HepG2 (cell line): ENCODE results near the gene TACC3. TPM values are rescaled to one million over a fixed set of nuclear protein-coding genes. Genes with fewer than 3 reads are reported as not detected.

ENCODE experiments used
- CREB3 ChIP-seq: sonication (generic); formaldehyde crosslinking; IDR thresholded peaks from 2 replicates; pipeline ENCODE4 v1.5.0; 2020; ENCODE audit warnings: missing genetic modification reagents
- HNF1B ChIP-seq: sonication (generic); formaldehyde crosslinking; IDR thresholded peaks from 2 replicates; pipeline ENCODE4 v1.5.1; 2020; ENCODE audit warnings: mild to moderate bottlenecking, moderate library complexity, missing genetic modification reagents
- ISX ChIP-seq: sonication (generic); formaldehyde crosslinking; conservative IDR thresholded peaks from 2 replicates; pipeline ENCODE4 v1.5.0; 2020; ENCODE audit warnings: missing genetic modification reagents
- JARID2 ChIP-seq: sonication (generic); formaldehyde crosslinking; IDR thresholded peaks from 2 replicates; pipeline ENCODE4 v1.8.1; 2023; ENCODE audit warnings: missing genetic modification reagents, inconsistent platforms; ENCODE audit not compliant: insufficient replicate concordance
- MAFK ChIP-seq, 2 experiments: IDR thresholded peaks in 1 of 2; conservative IDR thresholded peaks in 1 of 2; 2 replicates each; pipeline ENCODE4 v1.6.1; 2011; ENCODE audit warnings: improper control_type of control experiment in 2 of 2, low read length in 2 of 2
- NFIB ChIP-seq: sonication (generic); formaldehyde crosslinking; IDR thresholded peaks from 2 replicates; pipeline ENCODE4 v1.9.0; 2021; ENCODE audit warnings: missing genetic modification reagents, mild to moderate bottlenecking, borderline replicate concordance
- NFYC ChIP-seq: IDR thresholded peaks from 2 replicates; pipeline ENCODE4 v1.6.1; 2016; ENCODE audit warnings: missing genetic modification reagents, missing compliant biosample characterization
- NR2F6 ChIP-seq, 2 experiments: IDR thresholded peaks; 2 replicates each; pipeline ENCODE4 v1.6.1; 2016; ENCODE audit warnings: antibody characterized with exemption in 1 of 2, mild to moderate bottlenecking in 1 of 2
- SMYD3 ChIP-seq: sonication (generic); formaldehyde crosslinking; IDR thresholded peaks from 2 replicates; pipeline ENCODE4 v1.8.1; 2023; ENCODE audit warnings: mild to moderate bottlenecking, missing genetic modification reagents
- SOX6 ChIP-seq, 2 experiments: fragments of 450-650 bp in 1 of 2; sonication (generic) in 1 of 2; formaldehyde crosslinking in 1 of 2; IDR thresholded peaks; 2 replicates each; pipeline versions ENCODE4 v1.4.0 to v1.6.1; 2017 to 2020; ENCODE audit warnings: antibody characterized with exemption in 1 of 2, mild to moderate bottlenecking in 1 of 2, missing genetic modification reagents in 1 of 2
- THAP8 ChIP-seq: sonication (generic); formaldehyde crosslinking; IDR thresholded peaks from 2 replicates; pipeline ENCODE4 v1.5.1; 2020; ENCODE audit warnings: missing genetic modification reagents, mild to moderate bottlenecking, borderline replicate concordance
- UBTF ChIP-seq: sonication (generic); formaldehyde crosslinking; IDR thresholded peaks from 2 replicates; pipeline ENCODE4 v1.4.0; 2020; ENCODE audit warnings: mild to moderate bottlenecking, missing genetic modification reagents
- ZNF468 ChIP-seq: sonication (generic); formaldehyde crosslinking; IDR thresholded peaks from 2 replicates; pipeline ENCODE4 v1.8.0; 2022; ENCODE audit warnings: mild to moderate bottlenecking, moderate library complexity, missing genetic modification reagents
- ZNF563 ChIP-seq: sonication (generic); formaldehyde crosslinking; IDR thresholded peaks from 2 replicates; pipeline ENCODE4 v1.8.0; 2022; ENCODE audit warnings: mild to moderate bottlenecking, moderate library complexity, missing genetic modification reagents
- ZNF616 ChIP-seq: sonication (generic); formaldehyde crosslinking; IDR thresholded peaks from 2 replicates; pipeline ENCODE4 v1.5.0; 2020; ENCODE audit warnings: low read depth, mild to moderate bottlenecking, missing genetic modification reagents
- ZNF790 ChIP-seq: sonication (generic); formaldehyde crosslinking; IDR thresholded peaks from 2 replicates; pipeline ENCODE4 v1.8.0; 2022; ENCODE audit warnings: missing genetic modification reagents, mild to moderate bottlenecking, borderline replicate concordance
- polyA plus RNA-seq, 8 experiments: library from polyadenylated mRNA; depleted of rRNA in 3 of 8; stranded (reverse) in 7 of 8; unstranded in 1 of 8; fragments of >200 nt; fragmentation: Illumina TruSeq in 4 of 8; extraction: Trizol in 4 of 8; gene quantifications; 2 replicates each; pipeline versions ENCODE4 v1.2.1 to v1.2.3, GENCODE V29; 2011 to 2016; ENCODE audit warnings: low read depth in 4 of 8, missing spikeins in 1 of 8, mixed read lengths in 1 of 8; ENCODE audit not compliant: insufficient read depth in 1 of 8
- total RNA-seq, 5 experiments: library from RNA; depleted of rRNA; stranded (reverse); fragments of >200 nt; fragmentation: Illumina TruSeq; extraction: Trizol; gene quantifications; 2 replicates each; pipeline ENCODE4 v1.2.3, GENCODE V29; 2016; ENCODE audit warnings: low read depth in 1 of 5

TACC3 gene
- total and polyA plus RNA-seq, 2 of the 13 experiments (the other 11 are each of a cell fraction or from before 2014, with no cell fraction given) = 20.3 to 21.2 TPM

- TF ChIP-seq NFYC (CRISPR knock-in tag) (no peak), UBTF (no peak; the same call in 1 of the 2 replicates), SMYD3 (no peak), ISX (CRISPR knock-in tag) (no peak), ZNF468 (CRISPR knock-in tag) (no peak), ZNF616 (no peak), ZNF790 (CRISPR knock-in tag) (no peak), MAFK (conservative IDR thresholded peaks at IDR 0.05 in 1 of 2, IDR thresholded peaks at IDR 0.05 in 1 of 2; ENCODE audit: low read length in 2 of 2) (no peak), ZNF563 (CRISPR knock-in tag) (no peak), CREB3 (CRISPR knock-in tag) (no peak), SOX6 (IDR thresholded peaks at IDR 0.05) (no peak), SOX6 (CRISPR knock-in tag; IDR thresholded peaks at IDR 0.05) (peak; percentile 44), THAP8 (CRISPR knock-in tag) (no peak), JARID2 (CRISPR knock-in tag) (no peak), HNF1B (CRISPR knock-in tag) (no peak), NFIB (CRISPR knock-in tag) (no peak), NR2F6 (IDR thresholded peaks at IDR 0.05) (peak; percentile 15; the same call in 1 of the 2 replicates), NR2F6 (CRISPR knock-in tag; IDR thresholded peaks at IDR 0.05) (no peak; the same call in 1 of the 2 replicates)
These were observed 32.5 kb downstream of the TACC3 start (continued) for GRCh38 chr4:1753697-1754311.
